ENCODE measurements around the gene HIGD1B.

The HIGD1B gene

DNA sequence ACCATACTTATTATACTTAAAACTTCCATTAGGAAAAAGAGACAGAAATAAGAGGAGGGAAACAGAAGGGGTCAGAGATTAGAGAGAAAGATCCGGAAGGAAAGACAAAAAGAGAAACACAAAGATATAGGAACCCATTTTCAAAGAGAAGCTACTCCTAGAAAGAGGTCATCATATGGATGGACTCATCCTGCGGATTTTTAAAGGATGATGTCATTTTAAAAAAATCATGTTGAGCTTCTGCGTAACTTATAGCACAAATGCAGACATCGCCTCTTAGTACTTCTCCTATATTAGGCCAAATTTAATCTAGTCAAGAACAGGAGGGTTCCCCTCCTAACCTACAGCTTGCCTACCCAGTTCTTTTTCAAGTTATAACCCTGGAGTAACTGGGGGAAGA lies 33.5 kb downstream of the HIGD1B start:
- no peak for DNase-seq
- no peak overlapping the region for H3K23ac ChIP-seq (ENCODE audit: low read length in 2 of 2)
- no peak overlapping the region for H3K4ac ChIP-seq (ENCODE audit: low read depth in 1 of 2, low read length in 2 of 2)
- no peaks in the 10 kb centered on the region for H3K27me3 ChIP-seq (ENCODE audit: control insufficient read depth in 1 of 2, insufficient read depth in 1 of 2, low read length in 2 of 2)
- no peak overlapping the region for H2AFZ ChIP-seq (ENCODE audit: low read depth, low read length)
- no peak overlapping the region for H3K18ac ChIP-seq (ENCODE audit: low read depth in 1 of 2, low read length in 2 of 2)
- no peak overlapping the region for H2BK5ac ChIP-seq (ENCODE audit: low read depth, low read length, poor library complexity, severe bottlenecking)
- no peak overlapping the region for H4K91ac ChIP-seq (ENCODE audit: low read length)
- no peak overlapping the region for H2BK12ac ChIP-seq (ENCODE audit: low read length in 2 of 2)
- H2BK120ac ChIP-seq (ENCODE audit: low read depth, low read length): no peak overlapping the region
- no peak overlapping the region for H3K27ac ChIP-seq (ENCODE audit: low read length, poor library complexity, severe bottlenecking)
- no peak overlapping the region for H2AK5ac ChIP-seq (ENCODE audit: low read length, severe bottlenecking)
- no peak overlapping the region for H3K14ac ChIP-seq (ENCODE audit: low read length in 2 of 2)
- H3K36me3 ChIP-seq (ENCODE audit: control insufficient read depth in 1 of 2, insufficient read depth in 2 of 2, low read depth in 1 of 2, low read length in 2 of 2): peaks cover 47 to 89% of the 10 kb centered on the region in 2 experiments
- H4K8ac ChIP-seq (ENCODE audit: low read length): no peak overlapping the region
- H3K9ac ChIP-seq (ENCODE audit: low read length): no peak overlapping the region
- H2BK15ac ChIP-seq (ENCODE audit: low read depth, poor library complexity, severe bottlenecking): no peak overlapping the region
- no CpG with 5 or more reads among the region's 4 CpGs for WGBS
- H3K9me3 ChIP-seq (ENCODE audit: control insufficient read depth, low read length): no peaks in the 10 kb centered on the region
- H3K4me3 ChIP-seq (ENCODE audit: insufficient read depth in 1 of 2, low read depth in 1 of 2, low read length in 2 of 2): no peak overlapping the region
- H3K4me1 ChIP-seq (ENCODE audit: control insufficient read depth, insufficient read depth, low read depth, low read length): no peaks in the 10 kb centered on the region
- H3K79me1 ChIP-seq (replicated peaks; ENCODE audit: low read length, poor library complexity, severe bottlenecking): peaks cover 10% of the 10 kb centered on the region
- no peak overlapping the region for H3K4me2 ChIP-seq (ENCODE audit: low read length, poor library complexity, severe bottlenecking)

DNA sequence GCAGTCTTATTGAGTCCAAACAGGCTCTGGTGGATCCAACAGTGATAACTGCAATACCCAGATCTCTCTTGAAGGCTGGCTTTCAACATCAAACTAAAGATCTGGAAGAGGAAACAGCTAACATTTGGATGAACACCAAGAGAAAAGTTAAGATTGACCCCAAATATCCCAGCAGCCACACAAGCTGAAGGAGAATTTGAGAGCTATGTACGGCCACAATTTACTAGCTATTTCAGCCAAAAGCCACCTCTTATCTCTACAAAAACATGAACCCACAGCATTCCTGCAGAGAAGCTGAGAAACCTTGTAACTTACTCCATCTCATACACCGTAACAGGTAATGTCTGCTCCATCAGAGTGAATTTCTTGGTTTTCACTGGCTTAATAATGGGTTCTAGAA lies 37.3 kb downstream of the HIGD1B start:
- Histone ChIP-seq H3K79me1 (replicated peaks; ENCODE audit: low read length, poor library complexity, severe bottlenecking) (peaks cover 20% of the 10 kb centered on the region), H4K8ac (ENCODE audit: low read length) (no peak overlapping the region), H3K27me3 (ENCODE audit: control insufficient read depth in 1 of 2, insufficient read depth in 1 of 2, low read length in 2 of 2) (no peaks in the 10 kb centered on the region), H3K9ac (ENCODE audit: low read length) (no peak overlapping the region), H3K18ac (ENCODE audit: low read depth in 1 of 2, low read length in 2 of 2) (no peak overlapping the region), H2AK5ac (ENCODE audit: low read length, severe bottlenecking) (no peak overlapping the region), H3K4me1 (ENCODE audit: control insufficient read depth, insufficient read depth, low read depth, low read length) (peaks cover 3% of the 10 kb centered on the region), H3K4me2 (ENCODE audit: low read length, poor library complexity, severe bottlenecking) (no peak overlapping the region), H2BK5ac (ENCODE audit: low read depth, low read length, poor library complexity, severe bottlenecking) (no peak overlapping the region), H3K23ac (ENCODE audit: low read length in 2 of 2) (no peak overlapping the region), H3K4me3 (ENCODE audit: insufficient read depth in 1 of 2, low read depth in 1 of 2, low read length in 2 of 2) (no peak overlapping the region), H4K91ac (ENCODE audit: low read length) (no peak overlapping the region), H3K27ac (ENCODE audit: low read length, poor library complexity, severe bottlenecking) (no peak overlapping the region), H3K36me3 (ENCODE audit: control insufficient read depth in 1 of 2, insufficient read depth in 2 of 2, low read depth in 1 of 2, low read length in 2 of 2) (peaks cover 40 to 81% of the 10 kb centered on the region in 2 experiments), H3K14ac (ENCODE audit: low read length in 2 of 2) (no peak overlapping the region), H3K4ac (ENCODE audit: low read depth in 1 of 2, low read length in 2 of 2) (no peak overlapping the region), H2BK15ac (ENCODE audit: low read depth, poor library complexity, severe bottlenecking) (no peak overlapping the region), H3K9me3 (ENCODE audit: control insufficient read depth, low read length) (no peaks in the 10 kb centered on the region), H2AFZ (ENCODE audit: low read depth, low read length) (no peak overlapping the region), H2BK12ac (ENCODE audit: low read length in 2 of 2) (no peak overlapping the region), H2BK120ac (ENCODE audit: low read depth, low read length) (no peak overlapping the region)
- DNase-seq: no peak
- WGBS: 97% methylated on average over 2 of the region's 2 CpGs

DNA sequence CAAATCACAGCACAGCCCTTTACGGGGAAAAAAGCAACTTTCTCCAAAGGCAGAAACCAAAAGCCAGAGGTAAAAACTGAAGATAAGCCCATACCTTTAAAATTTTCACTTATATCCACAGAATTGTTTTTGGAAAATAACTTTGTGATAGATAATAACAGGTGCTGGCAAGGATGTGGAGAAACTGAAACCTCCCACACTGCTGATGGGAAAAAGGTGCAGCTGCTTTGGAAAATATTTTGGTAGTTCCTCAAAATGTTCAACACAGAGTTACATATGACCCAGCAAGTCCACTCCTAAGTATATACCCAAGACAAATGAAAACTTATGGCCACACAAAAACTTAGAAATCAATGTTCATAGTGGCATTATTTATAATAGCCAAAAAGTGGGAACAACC lies 39.3 kb downstream of the HIGD1B start:
- no peak overlapping the region for H4K8ac ChIP-seq (ENCODE audit: low read length)
- peaks cover 22% of the 10 kb centered on the region for H3K79me1 ChIP-seq (replicated peaks; ENCODE audit: low read length, poor library complexity, severe bottlenecking)
- H3K4me1 ChIP-seq (ENCODE audit: control insufficient read depth, insufficient read depth, low read depth, low read length): peaks cover 3% of the 10 kb centered on the region
- no peak overlapping the region for H2BK5ac ChIP-seq (ENCODE audit: low read depth, low read length, poor library complexity, severe bottlenecking)
- no peak overlapping the region for H3K23ac ChIP-seq (ENCODE audit: low read length in 2 of 2)
- H3K14ac ChIP-seq (ENCODE audit: low read length in 2 of 2): no peak overlapping the region
- H3K4me2 ChIP-seq (ENCODE audit: low read length, poor library complexity, severe bottlenecking): no peak overlapping the region
- H3K9ac ChIP-seq (ENCODE audit: low read length): no peak overlapping the region
- H3K4ac ChIP-seq (ENCODE audit: low read depth in 1 of 2, low read length in 2 of 2): no peak overlapping the region
- no peak overlapping the region for H2BK12ac ChIP-seq (ENCODE audit: low read length in 2 of 2)
- DNase-seq: no peak
- no peak overlapping the region for H2BK15ac ChIP-seq (ENCODE audit: low read depth, poor library complexity, severe bottlenecking)
- 83% methylated on average over 1 of the region's 1 CpG for WGBS
- H3K4me3 ChIP-seq (ENCODE audit: insufficient read depth in 1 of 2, low read depth in 1 of 2, low read length in 2 of 2): no peak overlapping the region
- H3K27ac ChIP-seq (ENCODE audit: low read length, poor library complexity, severe bottlenecking): no peak overlapping the region
- H3K9me3 ChIP-seq (ENCODE audit: control insufficient read depth, low read length): no peaks in the 10 kb centered on the region
- peaks cover 33 to 72% of the 10 kb centered on the region in 2 experiments for H3K36me3 ChIP-seq (ENCODE audit: control insufficient read depth in 1 of 2, insufficient read depth in 2 of 2, low read depth in 1 of 2, low read length in 2 of 2)
- no peak overlapping the region for H4K91ac ChIP-seq (ENCODE audit: low read length)
- H3K27me3 ChIP-seq (ENCODE audit: control insufficient read depth in 1 of 2, insufficient read depth in 1 of 2, low read length in 2 of 2): no peaks in the 10 kb centered on the region
- no peak overlapping the region for H2AK5ac ChIP-seq (ENCODE audit: low read length, severe bottlenecking)
- no peak overlapping the region for H3K18ac ChIP-seq (ENCODE audit: low read depth in 1 of 2, low read length in 2 of 2)
- no peak overlapping the region for H2BK120ac ChIP-seq (ENCODE audit: low read depth, low read length)
- no peak overlapping the region for H2AFZ ChIP-seq (ENCODE audit: low read depth, low read length)

DNA sequence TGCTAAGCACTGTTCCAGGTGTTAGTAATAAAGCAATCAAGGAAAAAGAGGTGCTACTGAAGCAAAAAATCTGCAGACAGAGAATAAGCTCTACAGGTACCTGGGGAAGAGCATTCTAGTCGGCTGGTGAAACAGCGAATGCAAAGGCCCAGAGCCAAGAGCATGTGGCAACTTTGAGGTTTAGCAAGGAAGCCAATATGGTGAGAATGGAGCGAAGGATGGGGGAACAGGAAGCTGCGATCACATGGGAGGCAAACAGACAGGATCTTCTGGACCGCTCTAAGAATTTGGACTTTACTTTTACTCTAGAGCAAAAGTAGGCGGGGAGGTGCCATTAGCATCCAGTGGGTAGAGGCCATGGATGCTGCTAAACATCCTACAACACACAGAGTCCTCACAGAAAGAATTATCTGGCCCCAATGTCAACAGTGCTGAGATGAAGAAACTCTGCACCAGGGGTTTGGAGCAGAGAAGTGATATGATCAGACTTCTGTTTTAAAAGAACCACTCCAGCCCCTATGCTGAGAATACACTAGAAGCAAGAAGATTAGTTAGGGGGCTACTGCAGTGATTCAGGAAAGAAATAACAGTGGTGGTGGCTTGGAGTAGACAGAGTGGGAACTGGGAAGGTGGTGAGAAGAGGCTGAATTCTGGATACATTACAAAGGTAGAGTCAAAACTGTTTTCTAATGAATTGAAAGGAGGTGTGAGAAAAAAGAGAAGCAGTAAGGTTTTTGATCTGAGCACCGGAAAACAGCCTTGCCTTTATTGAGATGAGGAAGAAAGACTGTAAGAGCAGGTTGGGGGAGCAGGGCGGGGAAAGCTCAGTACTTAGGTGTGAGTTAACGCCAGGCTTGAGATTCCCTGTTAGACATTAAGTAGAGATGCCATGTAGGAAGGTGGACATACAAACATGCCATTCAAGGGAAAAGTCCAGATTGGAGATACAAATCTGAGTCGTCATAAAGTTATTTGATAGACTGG lies 40.6 kb downstream of the HIGD1B start:
- 94% methylated on average over 10 of the region's 10 CpGs for WGBS

More for the DNA sequence above, 40.6 kb downstream of the HIGD1B start:
- Histone ChIP-seq H3K4ac (ENCODE audit: low read depth in 1 of 2, low read length in 2 of 2) (no peak overlapping the region), H3K9me3 (ENCODE audit: control insufficient read depth, low read length) (no peaks in the 10 kb centered on the region), H3K23ac (ENCODE audit: low read length in 2 of 2) (no peak overlapping the region), H3K79me1 (replicated peaks; ENCODE audit: low read length, poor library complexity, severe bottlenecking) (peaks cover 25% of the 10 kb centered on the region), H3K27ac (ENCODE audit: low read length, poor library complexity, severe bottlenecking) (no peak overlapping the region), H3K4me1 (ENCODE audit: control insufficient read depth, insufficient read depth, low read depth, low read length) (peaks cover 3% of the 10 kb centered on the region), H2BK5ac (ENCODE audit: low read depth, low read length, poor library complexity, severe bottlenecking) (no peak overlapping the region), H3K4me3 (ENCODE audit: insufficient read depth in 1 of 2, low read depth in 1 of 2, low read length in 2 of 2) (no peak overlapping the region), H3K36me3 (ENCODE audit: control insufficient read depth in 1 of 2, insufficient read depth in 2 of 2, low read depth in 1 of 2, low read length in 2 of 2) (peaks cover 32 to 72% of the 10 kb centered on the region in 2 experiments), H2BK15ac (ENCODE audit: low read depth, poor library complexity, severe bottlenecking) (no peak overlapping the region), H4K91ac (ENCODE audit: low read length) (no peak overlapping the region), H3K27me3 (ENCODE audit: control insufficient read depth in 1 of 2, insufficient read depth in 1 of 2, low read length in 2 of 2) (no peaks in the 10 kb centered on the region), H3K4me2 (ENCODE audit: low read length, poor library complexity, severe bottlenecking) (no peak overlapping the region), H3K18ac (ENCODE audit: low read depth in 1 of 2, low read length in 2 of 2) (no peak overlapping the region), H2AK5ac (ENCODE audit: low read length, severe bottlenecking) (no peak overlapping the region), H3K14ac (ENCODE audit: low read length in 2 of 2) (no peak overlapping the region), H4K8ac (ENCODE audit: low read length) (no peak overlapping the region), H3K9ac (ENCODE audit: low read length) (no peak overlapping the region), H2BK12ac (ENCODE audit: low read length in 2 of 2) (no peak overlapping the region), H2BK120ac (ENCODE audit: low read depth, low read length) (no peak overlapping the region), H2AFZ (ENCODE audit: low read depth, low read length) (no peak overlapping the region)
- DNase-seq: no peak

All from mesenchymal stem cell (in vitro differentiated cells and primary cell).